Rectal smooth muscle tissue (tissue), 1 donor: ENCODE data around the gene SLC43A1.

Source experiments
- H3K27ac ChIP-seq: one replicate; pipeline ENCODE4 v1.7.0; 2013; ENCODE audit warnings: low read depth, low read length, inconsistent platforms
- H3K27me3 ChIP-seq: one replicate; pipeline ENCODE4 v1.7.0; 2013; ENCODE audit warnings: low read length; ENCODE audit not compliant: control insufficient read depth, insufficient read depth
- H3K36me3 ChIP-seq: one replicate; pipeline ENCODE4 v1.7.0; 2013; ENCODE audit warnings: low read length; ENCODE audit not compliant: control insufficient read depth, insufficient read depth
- H3K4me1 ChIP-seq: one replicate; pipeline ENCODE4 v1.7.0; 2013; ENCODE audit warnings: low read length; ENCODE audit not compliant: control insufficient read depth, insufficient read depth
- H3K4me3 ChIP-seq: one replicate; pipeline ENCODE4 v1.7.0; 2013; ENCODE audit warnings: low read length
- H3K9ac ChIP-seq: one replicate; pipeline ENCODE4 v1.7.0; 2013; ENCODE audit warnings: low read length

SLC43A1 gene

GRCh38 chr11:57438345-57439285 lies 76.9 kb downstream of the SLC43A1 start:
- Histone ChIP-seq H3K4me3 (no peak overlapping the region), H3K36me3 (no peaks in the 10 kb centered on the region), H3K27ac (no peak overlapping the region), H3K4me1 (peaks cover 8% of the 10 kb centered on the region), H3K27me3 (no peaks in the 10 kb centered on the region), H3K9ac (no peak overlapping the region)

- H3K4me1 ChIP-seq, result peaks cover 8% of the 10 kb centered on the region
- no peak overlapping the region for H3K27ac ChIP-seq
- H3K9ac ChIP-seq, result no peak overlapping the region
These were observed 79.5 kb downstream of the SLC43A1 start for GRCh38 chr11:57436031-57436430.

DNA sequence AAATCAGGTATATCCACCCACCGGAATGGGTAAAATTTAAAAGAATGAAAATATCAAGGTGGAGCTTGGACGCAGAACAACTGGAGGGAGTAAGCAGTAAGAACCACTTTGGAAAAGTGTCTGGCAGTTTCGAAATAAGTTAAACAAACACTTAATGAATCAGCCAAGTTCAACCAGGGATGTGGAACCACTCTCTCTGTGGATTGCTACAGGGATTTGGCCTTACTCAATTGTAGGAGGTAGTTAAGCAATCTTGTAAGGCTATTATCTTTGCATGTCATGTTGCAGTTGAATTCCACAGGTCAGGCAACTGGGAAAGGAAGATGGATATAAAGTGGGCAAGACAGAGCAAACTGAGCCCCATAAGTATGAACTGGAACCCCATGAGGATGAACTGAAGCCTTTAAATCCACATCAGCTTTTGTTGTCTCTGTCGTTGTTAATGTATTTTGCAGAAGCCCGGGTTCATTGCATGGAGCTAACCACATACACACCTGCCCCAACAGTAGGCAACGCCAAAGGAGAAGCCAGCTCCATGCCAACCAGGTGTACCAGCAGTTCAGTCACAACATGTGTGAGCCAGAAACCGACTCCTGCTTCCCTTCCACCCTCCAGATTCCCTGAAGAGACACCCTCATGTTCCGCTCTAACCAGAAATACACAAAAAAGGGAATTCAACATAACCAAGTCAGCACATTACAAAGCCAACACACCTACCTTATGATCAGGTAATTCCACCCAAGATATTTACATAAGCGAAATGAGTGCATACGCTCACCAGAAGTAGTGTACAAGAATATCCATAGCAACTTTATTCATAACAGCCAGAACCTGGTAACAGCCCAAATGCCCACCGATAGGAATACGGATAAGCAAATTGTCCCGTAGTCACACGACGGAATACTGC lies 80.6 kb downstream of the SLC43A1 start:
- H3K4me3 ChIP-seq, result no peak overlapping the region

More at GRCh38 chr11:57436031-57436430, 79.5 kb downstream of the SLC43A1 start:
- Histone ChIP-seq H3K4me3 (no peak overlapping the region), H3K27me3 (no peaks in the 10 kb centered on the region), H3K36me3 (no peaks in the 10 kb centered on the region)

More for the DNA sequence above, 80.6 kb downstream of the SLC43A1 start:
- no peaks in the 10 kb centered on the region for H3K27me3 ChIP-seq
- no peak overlapping the region for H3K9ac ChIP-seq
- peaks cover 8% of the 10 kb centered on the region for H3K4me1 ChIP-seq
- H3K36me3 ChIP-seq, result no peaks in the 10 kb centered on the region
- H3K27ac ChIP-seq, result no peak overlapping the region
